CD4-positive, alpha-beta T cell (primary cell): ENCODE data around the gene DEFB110. TPM values are rescaled to one million over a fixed set of nuclear protein-coding genes. Genes with fewer than 3 reads are reported as not detected.

ENCODE experiments used
- ATAC-seq: fragments of 200-7000 bp; cut with Tn5 transposase; one replicate; pipeline ENCODE4 v1.10.0; 2022; ENCODE audit warnings: mild to moderate bottlenecking; ENCODE audit not compliant: poor library complexity
- CTCF ChIA-PET: fragments of 350-600 bp; sonication (Branson Sonifier 250); formaldehyde crosslinking; loops from one replicate; lab custom pipeline; 2021; ENCODE audit warnings: antibody characterized with exemption, inconsistent platforms; lab: Charles Lee
- POLR2A ChIA-PET: fragments of 350-600 bp; sonication (Branson Sonifier 250); formaldehyde crosslinking; loops from one replicate; lab custom pipeline; 2021; ENCODE audit warnings: antibody characterized with exemption, inconsistent platforms; lab: Charles Lee
- DNase-seq, 14 experiments: peaks; one replicate each; pipeline ENCODE4 v3.0.0-alpha.2; 2013 to 2020; ENCODE audit warnings: mixed read lengths in 2 of 14
- H3K27ac ChIP-seq, 2 donors: one replicate each; pipeline versions ENCODE4 v1.5.1 to v1.7.0; 2013; ENCODE audit warnings: low read length in 2 of 2, low read depth in 1 of 2, mild to moderate bottlenecking in 1 of 2
- H3K27me3 ChIP-seq, 2 experiments: 1 replicate in 1 of 2; 2 replicates in 1 of 2; pipeline versions ENCODE4 v1.6.1 to v1.7.0; 2013; ENCODE audit warnings: low read length in 2 of 2, control low read depth in 1 of 2, mild to moderate bottlenecking in 1 of 2, moderate library complexity in 1 of 2; ENCODE audit not compliant: insufficient read depth in 2 of 2, control insufficient read depth in 1 of 2
- H3K36me3 ChIP-seq: one replicate; pipeline ENCODE4 v1.6.1; 2013; ENCODE audit warnings: low read length, control low read depth; ENCODE audit not compliant: insufficient read depth
- H3K4me1 ChIP-seq: one replicate; pipeline ENCODE4 v1.6.1; 2013; ENCODE audit warnings: low read length, control low read depth; ENCODE audit not compliant: insufficient read depth
- H3K4me3 ChIP-seq: one replicate; pipeline ENCODE4 v1.5.1; 2013; ENCODE audit warnings: mild to moderate bottlenecking, low read length, moderate library complexity
- H3K9me3 ChIP-seq, 2 experiments: 1 replicate in 1 of 2; 2 replicates in 1 of 2; pipeline versions ENCODE4 v1.6.1 to v1.7.0; 2013; ENCODE audit warnings: low read length in 2 of 2, mild to moderate bottlenecking in 2 of 2, control low read depth in 1 of 2, moderate library complexity in 1 of 2; ENCODE audit not compliant: control insufficient read depth in 1 of 2, insufficient read depth in 1 of 2
- H3K27ac Mint-ChIP-seq: one replicate; pipeline ENCODE4 v1.8.0; 2020; ENCODE audit warnings: mixed read lengths
- H3K27me3 Mint-ChIP-seq: one replicate; pipeline ENCODE4 v1.8.0; 2021; ENCODE audit warnings: mixed read lengths
- H3K36me3 Mint-ChIP-seq: one replicate; pipeline ENCODE4 v1.8.0; 2021; ENCODE audit warnings: low read depth, mixed read lengths
- H3K4me1 Mint-ChIP-seq: one replicate; pipeline ENCODE4 v1.8.0; 2021; ENCODE audit warnings: low read depth, mixed read lengths
- H3K4me3 Mint-ChIP-seq: one replicate; pipeline ENCODE4 v1.8.0; 2020; ENCODE audit warnings: mild to moderate bottlenecking, mixed read lengths
- H3K9me3 Mint-ChIP-seq: one replicate; pipeline ENCODE4 v1.8.0; 2020; ENCODE audit warnings: mixed read lengths
- intact Hi-C, 2 experiments: fragments of 100-400 bp; cut with DNase I in 1 of 2; cut with micrococcal nuclease in 1 of 2; formaldehyde crosslinking; loops; one replicate each; pipeline versions ENCODE4 v1.15.1 to v1.9.0; 2023 to 2025; cut with DNase I, micrococcal nuclease
- total RNA-seq, 174 experiments: library from RNA in 2 of 174; stranded (reverse) in 2 of 174; gene quantifications; one replicate each; pipeline ENCODE4 v1.2.3 and lab custom pipeline; 2021 to 2026
- TF ChIP-seq, protein P1 (sequence below): fragments of 200-600 bp; IDR thresholded peaks from one replicate; pipeline ENCODE4 v1.8.0; 2022; ENCODE audit warnings: antibody characterized with exemption, mild to moderate bottlenecking

Gene DEFB110
- total RNA-seq, 2 experiments from 2014 or later, result not detected

- Histone ChIP-seq H3K36me3 (no peaks in the 10 kb centered on the region), H3K4me3 (no peak overlapping the region), H3K9me3 (no peaks in the 10 kb centered on the region), H3K27me3 (no peaks in the 10 kb centered on the region), H3K4me1 (no peaks in the 10 kb centered on the region), H3K27ac (no peak overlapping the region)
- no peak overlapping the region for H3K4me3 Mint-ChIP-seq
- no peaks in the 10 kb centered on the region for H3K36me3 Mint-ChIP-seq
- DNase-seq, result no peak
- intact Hi-C loops, result no loop called here
- no peaks in the 10 kb centered on the region for H3K27me3 Mint-ChIP-seq
- CTCF ChIA-PET, result no interaction called here
- ATAC-seq, result no peak
- peaks cover 13% of the 10 kb centered on the region for H3K4me1 Mint-ChIP-seq
- TF ChIP-seq, protein P1, sequence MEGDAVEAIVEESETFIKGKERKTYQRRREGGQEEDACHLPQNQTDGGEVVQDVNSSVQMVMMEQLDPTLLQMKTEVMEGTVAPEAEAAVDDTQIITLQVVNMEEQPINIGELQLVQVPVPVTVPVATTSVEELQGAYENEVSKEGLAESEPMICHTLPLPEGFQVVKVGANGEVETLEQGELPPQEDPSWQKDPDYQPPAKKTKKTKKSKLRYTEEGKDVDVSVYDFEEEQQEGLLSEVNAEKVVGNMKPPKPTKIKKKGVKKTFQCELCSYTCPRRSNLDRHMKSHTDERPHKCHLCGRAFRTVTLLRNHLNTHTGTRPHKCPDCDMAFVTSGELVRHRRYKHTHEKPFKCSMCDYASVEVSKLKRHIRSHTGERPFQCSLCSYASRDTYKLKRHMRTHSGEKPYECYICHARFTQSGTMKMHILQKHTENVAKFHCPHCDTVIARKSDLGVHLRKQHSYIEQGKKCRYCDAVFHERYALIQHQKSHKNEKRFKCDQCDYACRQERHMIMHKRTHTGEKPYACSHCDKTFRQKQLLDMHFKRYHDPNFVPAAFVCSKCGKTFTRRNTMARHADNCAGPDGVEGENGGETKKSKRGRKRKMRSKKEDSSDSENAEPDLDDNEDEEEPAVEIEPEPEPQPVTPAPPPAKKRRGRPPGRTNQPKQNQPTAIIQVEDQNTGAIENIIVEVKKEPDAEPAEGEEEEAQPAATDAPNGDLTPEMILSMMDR, result no peak
- POLR2A ChIA-PET, result no interaction called here
- H3K27ac Mint-ChIP-seq, result no peak overlapping the region
- H3K9me3 Mint-ChIP-seq, result peaks cover 4% of the 10 kb centered on the region
Observed at GRCh38 chr6:49982046-49982445, 39.7 kb downstream of the DEFB110 start.

GRCh38 chr6:49980898-49981297, 40.9 kb downstream of the DEFB110 start:
- Histone ChIP-seq H3K27me3 (no peaks in the 10 kb centered on the region), H3K27ac (no peak overlapping the region), H3K36me3 (no peaks in the 10 kb centered on the region), H3K4me3 (no peak overlapping the region), H3K4me1 (no peaks in the 10 kb centered on the region), H3K9me3 (no peaks in the 10 kb centered on the region)
- ATAC-seq, result no peak
- no peak for DNase-seq
- H3K36me3 Mint-ChIP-seq, result no peaks in the 10 kb centered on the region
- CTCF ChIA-PET, result no interaction called here
- peaks cover 13% of the 10 kb centered on the region for H3K4me1 Mint-ChIP-seq
- H3K27me3 Mint-ChIP-seq, result no peaks in the 10 kb centered on the region
- no peak overlapping the region for H3K27ac Mint-ChIP-seq
- POLR2A ChIA-PET, result no interaction called here
- H3K4me3 Mint-ChIP-seq, result no peak overlapping the region
- intact Hi-C loops, result no loop called here
- TF ChIP-seq, protein P1, result no peak
- peaks cover 2% of the 10 kb centered on the region for H3K9me3 Mint-ChIP-seq

GRCh38 chr6:49979584-49979983, 42.2 kb downstream of the DEFB110 start:
- Histone ChIP-seq H3K36me3 (no peaks in the 10 kb centered on the region), H3K4me3 (no peak overlapping the region), H3K4me1 (no peaks in the 10 kb centered on the region), H3K9me3 (no peaks in the 10 kb centered on the region), H3K27me3 (no peaks in the 10 kb centered on the region), H3K27ac (no peak overlapping the region)
- H3K36me3 Mint-ChIP-seq, result no peaks in the 10 kb centered on the region
- TF ChIP-seq, protein P1, result no peak
- ATAC-seq, result no peak
- ChIA-PET POLR2A (interaction anchor here (0.5 kb wide), 1 partner anchor 334 kb away, joined by 3 read pairs; no protein-coding TSS in a partner anchor), CTCF (no interaction called here)
- peaks cover 2% of the 10 kb centered on the region for H3K9me3 Mint-ChIP-seq
- intact Hi-C loops, result no loop called here
- peaks cover 13% of the 10 kb centered on the region for H3K4me1 Mint-ChIP-seq
- no peak for DNase-seq
- H3K27me3 Mint-ChIP-seq, result no peaks in the 10 kb centered on the region
- no peak overlapping the region for H3K27ac Mint-ChIP-seq
- no peak overlapping the region for H3K4me3 Mint-ChIP-seq
